Breast epithelium (tissue), 4 donors: ENCODE results near the gene PPP2R1B. TPM values are rescaled to one million over a fixed set of nuclear protein-coding genes. Genes with fewer than 3 reads are reported as not detected.

Experiments
- DNase-seq, 2 donors: peaks; one replicate each; pipeline ENCODE4 v3.0.0-alpha.2; 2019; ENCODE audit warnings: low spot score in 2 of 2
- H3K27ac ChIP-seq, 2 donors: fragments of 200-600 bp; sonication (generic) in 1 of 2; one replicate each; pipeline ENCODE4 v1.5.1; 2016 to 2019; ENCODE audit warnings: mild to moderate bottlenecking in 1 of 2
- H3K27me3 ChIP-seq, 2 donors: fragments of 200-600 bp; sonication (generic) in 1 of 2; one replicate each; pipeline versions ENCODE4 v1.5.1 to v1.6.0; 2017 to 2019; ENCODE audit warnings: control low read depth in 1 of 2, mild to moderate bottlenecking in 1 of 2
- H3K36me3 ChIP-seq: fragments of 200-600 bp; one replicate; pipeline ENCODE4 v1.5.1; 2019
- H3K4me1 ChIP-seq, 2 donors: fragments of 200-600 bp; sonication (generic); one replicate each; pipeline ENCODE4 v1.5.1; 2016 to 2019; ENCODE audit warnings: control low read depth in 1 of 2
- H3K4me3 ChIP-seq, 3 donors: fragments of 200-600 bp; sonication (generic); 1 replicate in 2 of 3; 2 replicates in 1 of 3; pipeline ENCODE4 v1.5.1; 2016 to 2019; ENCODE audit warnings: mild to moderate bottlenecking in 3 of 3, moderate library complexity in 2 of 3
- H3K9me3 ChIP-seq, 2 donors: fragments of 200-600 bp; sonication (generic) in 1 of 2; one replicate each; pipeline ENCODE4 v1.5.1; 2016 to 2019; ENCODE audit warnings: control low read depth in 1 of 2
- POLR2A ChIP-seq: fragments of 450-650 bp; IDR thresholded peaks from one replicate; pipeline ENCODE4 v1.6.1; 2016; ENCODE audit warnings: antibody characterized with exemption, mild to moderate bottlenecking, moderate library complexity
- POLR2AphosphoS5 ChIP-seq, 3 donors: sonication (generic); formaldehyde crosslinking; IDR thresholded peaks; one replicate each; pipeline ENCODE4 v1.6.1; 2017; ENCODE audit warnings: antibody characterized with exemption in 3 of 3
- intact Hi-C: fragments of 100-400 bp; cut with DNase I; formaldehyde crosslinking; loops from one replicate; pipeline ENCODE4 v1.15.1; 2023; ENCODE audit warnings: low total_unique reads
- total RNA-seq, 3 donors: library from RNA; depleted of rRNA; stranded (reverse); fragments of >200 nt; gene quantifications; one replicate each; pipeline ENCODE4 v1.1.0, GENCODE V29; 2016
- TF ChIP-seq, protein P1 (sequence below), 3 donors: fragments of 450-650 bp; IDR thresholded peaks; one replicate each; pipeline ENCODE4 v1.5.1; 2016 to 2017; ENCODE audit warnings: antibody characterized with exemption in 3 of 3, mild to moderate bottlenecking in 3 of 3, moderate library complexity in 3 of 3

The PPP2R1B gene
- total RNA-seq, 3 donors from 2014 or later = 32.0 to 35.3 (median 34.7) TPM

DNA sequence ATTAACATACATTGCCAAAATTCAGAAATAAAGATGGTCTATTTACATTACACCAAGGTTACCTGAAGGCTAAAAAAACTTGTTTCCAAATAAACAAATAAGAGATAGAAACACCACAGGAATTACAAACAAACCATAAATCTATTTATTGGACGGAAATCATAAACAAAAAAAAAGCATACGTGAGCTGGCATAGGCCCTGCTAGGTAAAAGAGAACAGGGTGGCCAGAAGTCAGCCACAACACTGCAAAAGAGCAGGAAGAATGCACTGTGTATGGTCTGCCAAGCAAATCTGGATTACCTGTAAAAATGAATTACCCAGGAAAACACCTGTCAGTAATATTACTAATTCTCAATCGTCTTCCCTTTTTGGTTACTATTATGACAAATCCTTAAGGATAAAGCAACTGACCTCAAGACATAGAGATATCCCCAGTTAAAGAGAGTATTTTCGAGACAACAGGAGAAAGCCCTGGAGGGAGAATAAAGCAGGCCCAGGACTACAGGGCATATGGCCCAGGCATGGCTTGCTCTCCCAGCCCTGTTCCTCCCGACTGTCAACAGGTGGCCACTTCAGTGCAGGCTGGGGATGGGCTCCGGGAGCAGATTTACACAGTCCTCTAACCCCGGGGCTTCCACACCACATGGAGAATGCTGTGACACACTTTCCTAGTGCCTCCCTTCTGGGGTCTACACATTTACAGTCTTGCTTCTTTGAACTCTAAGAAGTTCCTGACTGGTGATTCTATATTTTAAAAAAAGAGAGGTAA, 18.0 kb downstream of the PPP2R1B start:
- no peaks in the 10 kb centered on the region for H3K9me3 ChIP-seq
- no peak for DNase-seq
- H3K27me3 ChIP-seq = no peaks in the 10 kb centered on the region
- peak overlapping the region; percentile 54 to 58 for H3K27ac ChIP-seq
- TF ChIP-seq POLR2A = no peak
- TF ChIP-seq, protein P1, sequence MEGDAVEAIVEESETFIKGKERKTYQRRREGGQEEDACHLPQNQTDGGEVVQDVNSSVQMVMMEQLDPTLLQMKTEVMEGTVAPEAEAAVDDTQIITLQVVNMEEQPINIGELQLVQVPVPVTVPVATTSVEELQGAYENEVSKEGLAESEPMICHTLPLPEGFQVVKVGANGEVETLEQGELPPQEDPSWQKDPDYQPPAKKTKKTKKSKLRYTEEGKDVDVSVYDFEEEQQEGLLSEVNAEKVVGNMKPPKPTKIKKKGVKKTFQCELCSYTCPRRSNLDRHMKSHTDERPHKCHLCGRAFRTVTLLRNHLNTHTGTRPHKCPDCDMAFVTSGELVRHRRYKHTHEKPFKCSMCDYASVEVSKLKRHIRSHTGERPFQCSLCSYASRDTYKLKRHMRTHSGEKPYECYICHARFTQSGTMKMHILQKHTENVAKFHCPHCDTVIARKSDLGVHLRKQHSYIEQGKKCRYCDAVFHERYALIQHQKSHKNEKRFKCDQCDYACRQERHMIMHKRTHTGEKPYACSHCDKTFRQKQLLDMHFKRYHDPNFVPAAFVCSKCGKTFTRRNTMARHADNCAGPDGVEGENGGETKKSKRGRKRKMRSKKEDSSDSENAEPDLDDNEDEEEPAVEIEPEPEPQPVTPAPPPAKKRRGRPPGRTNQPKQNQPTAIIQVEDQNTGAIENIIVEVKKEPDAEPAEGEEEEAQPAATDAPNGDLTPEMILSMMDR (IDR thresholded peaks at IDR 0.05) = no peak
- no peak for TF ChIP-seq POLR2AphosphoS5 (IDR thresholded peaks at IDR 0.05)
- no peak overlapping the region for H3K4me3 ChIP-seq
- H3K4me1 ChIP-seq = no peaks in the 10 kb centered on the region
- intact Hi-C loops = no loop called here
- H3K36me3 ChIP-seq = peaks cover 5% of the 10 kb centered on the region

GRCh38 chr11:111745719-111746504, 20.3 kb downstream of the PPP2R1B start:
- no peak for DNase-seq
- H3K4me1 ChIP-seq = no peaks in the 10 kb centered on the region
- intact Hi-C loops = no loop called here
- peaks cover 5% of the 10 kb centered on the region for H3K36me3 ChIP-seq
- no peaks in the 10 kb centered on the region for H3K9me3 ChIP-seq
- TF ChIP-seq, protein P1 (IDR thresholded peaks at IDR 0.05) = no peak
- TF ChIP-seq POLR2A = no peak
- no peak for TF ChIP-seq POLR2AphosphoS5 (IDR thresholded peaks at IDR 0.05)
- peak overlapping the region; percentile 10 to 54 for H3K27ac ChIP-seq
- H3K4me3 ChIP-seq = no peak overlapping the region
- H3K27me3 ChIP-seq = no peaks in the 10 kb centered on the region

DNA sequence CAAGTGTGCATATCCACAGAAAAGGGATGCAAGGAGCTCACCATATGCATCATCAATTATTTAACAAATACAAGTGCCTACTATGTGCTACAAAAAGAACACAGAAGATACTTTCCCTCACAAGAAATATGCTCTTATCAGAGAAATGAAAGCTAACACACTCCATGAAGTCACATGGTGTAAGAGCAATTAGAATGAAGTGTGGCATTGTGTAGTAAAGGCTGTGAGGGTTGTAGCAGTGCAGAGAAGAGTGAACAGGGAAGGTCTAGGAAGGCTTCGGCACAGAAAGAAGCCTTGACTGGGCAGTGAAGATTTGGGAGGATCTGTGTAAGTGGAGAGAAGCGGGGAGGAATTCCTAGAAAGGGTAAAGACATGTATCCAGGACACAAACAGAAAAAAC, 22.5 kb downstream of the PPP2R1B start:
- TF ChIP-seq POLR2A = no peak
- no peak for TF ChIP-seq POLR2AphosphoS5 (IDR thresholded peaks at IDR 0.05)
- TF ChIP-seq, protein P1 (IDR thresholded peaks at IDR 0.05) = no peak
- Histone ChIP-seq H3K27ac (no peak overlapping the region), H3K36me3 (peaks cover 5% of the 10 kb centered on the region)

GRCh38 chr11:111741751-111742150, 24.4 kb downstream of the PPP2R1B start:
- H3K4me3 ChIP-seq = no peak overlapping the region
- H3K27ac ChIP-seq = no peak overlapping the region
- peaks cover 4% of the 10 kb centered on the region for H3K36me3 ChIP-seq
- TF ChIP-seq POLR2AphosphoS5 (IDR thresholded peaks at IDR 0.05) (no peak), POLR2A (no peak)
- TF ChIP-seq, protein P1 (IDR thresholded peaks at IDR 0.05) = no peak
- DNase-seq = no peak
- H3K4me1 ChIP-seq = peaks cover under 1 to 5% of the 10 kb centered on the region in 2 donors
- intact Hi-C loops = no loop called here
- H3K9me3 ChIP-seq = no peaks in the 10 kb centered on the region
- no peaks in the 10 kb centered on the region for H3K27me3 ChIP-seq

More for the DNA sequence above, 22.5 kb downstream of the PPP2R1B start:
- Histone ChIP-seq H3K4me3 (no peak overlapping the region), H3K4me1 (no peaks in the 10 kb centered on the region), H3K27me3 (no peaks in the 10 kb centered on the region), H3K9me3 (no peaks in the 10 kb centered on the region)
- intact Hi-C loops = no loop called here
- DNase-seq = no peak

- no peaks in the 10 kb centered on the region for H3K36me3 ChIP-seq
- H3K4me1 ChIP-seq = peaks cover 11 to 21% of the 10 kb centered on the region in 2 donors
Observed at GRCh38 chr11:111739299-111739698, 26.9 kb downstream of the PPP2R1B start.

More at GRCh38 chr11:111739299-111739698, 26.9 kb downstream of the PPP2R1B start:
- Histone ChIP-seq H3K4me3 (no peak overlapping the region), H3K27me3 (no peaks in the 10 kb centered on the region), H3K27ac (peak overlapping the region in 1 of 2 donors; percentile 96), H3K9me3 (no peaks in the 10 kb centered on the region)
- intact Hi-C loops = no loop called here
- TF ChIP-seq POLR2A (no peak), POLR2AphosphoS5 (IDR thresholded peaks at IDR 0.05) (no peak)
- TF ChIP-seq, protein P1 (IDR thresholded peaks at IDR 0.05) = no peak
- no peak for DNase-seq
